Measurements from ENCODE around the gene SOCS3.

- TF ChIP-seq EZH2 (IDR thresholded peaks at IDR 0.05; ENCODE audit: borderline replicate concordance, low read length) (no peak), CTCF (IDR thresholded peaks at IDR 0.05; ENCODE audit: low read length) (no peak)
Observed at GRCh38 chr17:78343187-78343542, 16.7 kb downstream of the SOCS3 start.
